SIG-M5 treated with dmso at 0.1 percent for 504 hours (cell line): Measurements from ENCODE around the gene CSNK1G1.
"Not testable (repeated sequence)": the region's sequence is repeated elsewhere in the genome, so short reads cannot be mapped to it uniquely, and the experiment has no call there.

Experiments
- DNase-seq: peaks from one replicate; lab custom pipeline; 2025; ENCODE audit not compliant: unreplicated experiment; lab: John Stamatoyannopoulos, UW

CSNK1G1 gene

DNA sequence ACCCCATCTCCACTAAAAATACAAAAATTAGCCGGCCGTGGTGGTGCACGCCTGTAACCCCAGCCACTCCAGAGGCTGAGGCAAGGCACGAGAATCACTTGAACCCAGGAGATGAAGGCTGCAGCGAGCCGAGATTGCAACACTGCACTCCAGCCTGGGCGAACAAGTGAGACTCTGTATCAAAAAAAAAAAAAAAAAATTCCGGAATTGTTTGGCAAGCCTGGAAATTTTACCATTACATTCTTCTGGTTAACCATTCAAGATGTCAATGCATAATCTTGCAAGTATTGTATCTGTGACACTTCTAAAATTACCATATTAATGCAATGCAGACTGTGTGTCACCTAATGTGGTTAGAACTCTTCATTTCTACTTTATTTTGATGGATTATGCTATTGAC, 67.0 kb downstream of the CSNK1G1 start:
- DNase-seq = no peak

- DNase-seq = no peak
These were observed 67.4 kb downstream of the CSNK1G1 start for GRCh38 chr15:64288577-64288976.

- DNase-seq = no peak
These were observed 68.0 kb downstream of the CSNK1G1 start for GRCh38 chr15:64287953-64288352.

DNA sequence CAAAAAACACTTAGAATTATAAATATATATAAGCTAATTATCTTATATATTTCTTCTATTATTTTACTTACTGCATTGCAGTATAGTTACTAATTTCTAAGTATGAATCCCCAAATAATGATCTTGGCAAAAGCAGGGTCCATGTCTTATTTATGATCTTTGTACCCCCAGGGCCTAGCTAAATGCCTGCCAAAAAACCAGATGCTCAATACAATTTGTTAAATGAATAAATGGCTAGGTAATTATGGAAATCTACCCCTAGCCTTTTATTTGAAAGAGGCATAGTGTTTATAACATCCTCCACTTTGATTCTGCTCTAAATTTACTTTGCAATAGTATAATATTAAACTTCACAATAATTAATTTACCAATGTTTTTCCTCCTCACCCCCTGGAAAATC, 69.5 kb downstream of the CSNK1G1 start:
- no peak for DNase-seq

DNA sequence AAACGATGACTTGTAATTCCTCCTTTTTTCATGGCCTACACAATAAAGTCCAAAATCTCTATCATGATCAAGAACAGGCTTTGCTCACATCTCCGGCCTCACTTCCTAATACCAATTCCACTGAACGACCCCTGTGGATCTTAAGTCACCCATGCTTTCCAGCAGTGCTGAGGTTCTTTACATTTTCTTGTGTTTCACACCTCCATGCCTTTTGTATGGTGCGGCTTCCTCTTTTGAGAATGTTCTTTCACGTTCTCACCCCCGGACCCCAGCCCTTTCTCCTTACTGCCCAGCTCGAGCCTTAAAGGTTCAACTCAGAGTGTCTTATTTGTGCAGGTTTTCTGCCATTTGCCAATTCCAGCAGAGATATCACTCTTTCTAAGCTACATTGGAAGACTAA, 70.1 kb downstream of the CSNK1G1 start:
- no peak for DNase-seq

DNA sequence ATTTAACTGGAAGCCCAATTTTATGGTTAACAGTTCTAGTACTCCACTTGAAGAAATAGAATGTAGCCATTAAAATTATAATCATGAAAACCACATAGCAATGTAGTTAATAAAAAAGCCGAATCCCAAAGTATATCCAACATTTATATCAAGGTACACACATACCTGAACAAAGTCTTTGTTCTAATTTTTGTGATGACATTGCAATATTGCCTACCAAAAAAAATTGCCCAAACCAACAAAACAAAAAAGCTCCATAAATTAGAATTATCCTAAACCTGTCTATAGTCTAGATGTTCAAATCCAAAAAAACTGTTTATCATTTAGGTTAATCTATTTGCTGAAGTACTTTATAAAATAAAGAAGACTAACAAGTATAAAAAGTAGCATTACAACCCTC, 70.8 kb downstream of the CSNK1G1 start:
- no peak for DNase-seq

- peak; percentile 83 for DNase-seq
These were observed 71.9 kb downstream of the CSNK1G1 start for GRCh38 chr15:64284042-64284441.

- no peak for DNase-seq
These were observed 73.3 kb downstream of the CSNK1G1 start for GRCh38 chr15:64282701-64283100.

GRCh38 chr15:64279131-64279530, 76.8 kb downstream of the CSNK1G1 start:
- no peak for DNase-seq

DNA sequence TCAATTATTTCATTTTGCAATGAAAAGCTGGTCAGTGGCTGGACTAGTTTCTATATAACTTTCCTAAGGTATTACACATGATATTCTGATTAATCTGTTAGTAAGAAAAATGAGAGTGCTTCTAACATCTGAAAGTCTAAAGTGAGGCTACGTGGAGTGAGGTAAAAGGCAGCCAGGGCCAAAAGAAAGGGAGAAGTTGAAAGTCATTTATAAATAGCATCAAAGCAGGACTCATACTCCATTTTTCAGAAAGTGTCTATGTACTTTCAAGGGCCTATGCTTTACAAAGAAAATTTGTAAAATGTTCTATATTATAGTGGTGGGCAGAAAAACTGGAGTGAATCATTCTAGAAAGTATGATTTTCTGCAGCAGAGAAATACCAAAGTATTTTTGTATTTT, 80.0 kb downstream of the CSNK1G1 start:
- DNase-seq = no peak

DNA sequence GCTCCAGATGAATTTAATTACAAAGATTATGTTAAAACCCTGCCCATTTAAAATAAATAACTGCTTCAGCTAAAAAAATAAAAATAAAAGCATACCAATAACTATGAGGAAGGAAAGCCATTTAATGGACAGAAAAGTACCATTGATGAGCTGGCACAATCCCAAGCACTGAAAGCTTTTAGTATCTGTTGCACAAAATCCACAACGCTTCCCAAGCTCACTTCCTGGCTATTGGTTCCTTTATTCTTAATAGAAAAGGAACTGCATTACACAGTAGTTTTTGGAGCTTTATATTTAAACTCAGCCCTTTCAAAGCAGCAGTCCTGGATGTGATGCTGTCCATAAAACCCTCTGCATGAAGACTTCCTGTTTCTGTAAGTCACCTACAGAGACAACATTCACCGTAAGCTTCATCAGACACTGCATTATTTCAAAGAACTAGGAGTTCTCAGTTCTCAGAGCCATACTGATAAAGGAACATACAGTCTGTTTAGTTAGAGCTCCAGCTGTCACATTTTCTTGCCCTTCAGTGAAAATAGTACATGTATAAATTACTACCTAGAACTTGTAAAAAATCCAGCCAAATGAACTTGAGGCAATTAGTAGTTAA, 81.5 kb downstream of the CSNK1G1 start:
- DNase-seq = no peak

GRCh38 chr15:64267331-64267973, 88.5 kb downstream of the CSNK1G1 start:
- no peak for DNase-seq

- not testable (repeated sequence) for DNase-seq
These were observed 90.8 kb downstream of the CSNK1G1 start for GRCh38 chr15:64265188-64265587.

DNA sequence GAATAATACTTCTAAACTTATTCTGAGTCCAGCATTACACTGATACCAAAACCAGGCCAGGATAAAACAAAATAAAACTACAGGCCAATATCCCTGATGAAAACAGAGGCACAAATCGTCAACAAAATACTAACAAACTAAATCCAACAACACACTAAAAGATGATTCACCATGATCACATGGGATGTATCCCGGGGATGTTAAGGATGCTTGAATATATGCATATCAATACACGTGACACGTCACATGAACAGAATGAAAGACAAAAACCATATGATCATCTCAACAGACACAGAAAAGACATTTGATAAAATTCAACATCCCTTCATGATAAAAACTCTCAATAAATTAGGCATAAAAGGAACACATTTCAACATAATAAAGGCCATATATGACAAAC, 91.5 kb downstream of the CSNK1G1 start:
- no peak for DNase-seq

DNA sequence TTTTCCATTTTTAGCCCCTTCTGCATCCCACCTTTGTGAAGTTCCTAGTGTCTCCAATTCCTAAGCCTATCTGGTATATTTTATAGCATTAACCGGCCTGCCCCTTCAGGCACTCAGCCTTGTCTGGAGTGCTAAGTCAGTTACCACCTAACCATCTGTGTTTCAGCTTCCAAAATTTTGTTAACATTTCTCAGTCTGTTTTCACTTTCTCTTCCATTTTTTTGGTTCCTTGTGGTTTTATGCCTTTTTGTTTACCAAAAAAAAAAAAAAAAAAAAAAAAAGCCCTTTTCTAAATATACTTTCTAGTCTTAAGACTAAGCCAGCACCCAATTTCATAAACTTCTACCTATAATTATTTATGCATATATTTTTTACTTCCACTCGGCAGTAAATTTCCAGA, 92.4 kb downstream of the CSNK1G1 start:
- no peak for DNase-seq

DNA sequence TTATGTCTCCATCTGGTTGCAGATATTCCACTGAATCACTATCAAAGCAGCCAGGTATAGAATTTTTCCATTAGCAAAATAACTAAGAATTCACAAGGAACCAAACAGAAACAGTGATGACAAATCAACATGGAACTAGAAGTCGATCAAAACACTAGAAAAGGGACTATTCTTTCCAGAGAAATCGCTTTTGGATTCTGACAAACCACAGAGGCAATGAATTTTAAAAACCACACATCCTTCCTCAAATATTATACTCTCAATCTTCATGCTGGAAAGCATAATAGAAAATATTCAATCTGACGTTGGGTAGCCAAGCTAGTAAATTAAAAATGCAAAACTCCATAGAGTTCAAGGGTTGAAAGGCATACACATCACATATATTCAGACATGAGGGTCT, 99.9 kb downstream of the CSNK1G1 start:
- DNase-seq = no peak

DNA sequence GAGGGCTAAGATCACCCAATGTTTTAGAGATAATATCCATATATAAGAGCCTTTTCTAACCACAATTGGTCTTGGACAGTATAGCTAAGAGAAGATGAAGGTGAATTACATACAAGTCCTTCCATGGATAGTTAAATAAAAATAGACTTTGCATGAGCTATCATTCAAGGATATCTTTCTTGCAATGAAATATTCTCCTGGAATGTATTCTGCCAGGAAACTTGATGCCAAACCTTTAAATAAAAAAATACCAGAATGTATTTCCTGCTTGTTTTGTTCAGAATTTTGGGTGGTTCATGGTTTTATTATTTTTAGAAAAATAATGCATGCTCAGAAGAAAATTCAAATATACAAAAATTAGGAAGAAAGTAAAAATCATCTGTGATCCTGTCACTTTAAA, 104.3 kb downstream of the CSNK1G1 start:
- no peak for DNase-seq

DNA sequence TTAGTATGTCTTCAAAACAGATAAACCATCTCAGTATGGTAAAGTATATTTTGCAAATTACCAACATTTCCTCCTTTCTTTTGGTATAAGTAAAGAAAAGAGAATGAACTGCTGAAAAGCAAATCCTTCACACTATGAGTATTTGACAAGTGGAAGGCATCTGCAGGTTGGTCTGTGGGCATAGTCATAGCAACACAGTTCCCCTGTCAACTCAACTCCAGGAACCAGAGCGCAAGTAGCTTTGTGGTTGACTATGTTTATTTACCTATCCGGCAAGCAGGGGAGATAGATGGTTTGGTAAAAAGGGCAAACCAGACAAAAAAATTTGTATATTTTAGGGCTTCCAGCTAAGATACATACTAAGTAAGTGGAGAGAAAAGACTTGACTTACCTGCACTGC, 104.9 kb downstream of the CSNK1G1 start:
- no peak for DNase-seq

- DNase-seq = no peak
These were observed 105.9 kb downstream of the CSNK1G1 start for GRCh38 chr15:64249883-64250575.

DNA sequence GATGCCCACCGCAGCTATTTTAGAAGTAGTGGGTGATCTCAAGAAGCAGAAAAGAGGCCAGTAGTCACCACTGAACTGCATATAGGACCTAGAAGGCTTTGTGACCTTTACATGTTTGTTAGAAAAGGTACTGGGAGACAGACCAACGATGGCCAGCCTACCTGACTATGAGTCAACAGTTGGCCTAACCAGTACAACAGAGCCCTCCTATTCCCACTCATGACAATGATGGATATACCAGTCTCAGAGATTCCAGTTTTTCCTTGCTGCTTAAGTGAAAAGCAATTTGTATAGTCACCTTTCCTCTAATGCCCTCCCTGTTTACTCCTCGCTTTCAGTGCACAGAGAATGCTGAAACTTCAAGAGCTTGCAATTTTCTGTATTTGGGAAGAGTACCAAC, 106.6 kb downstream of the CSNK1G1 start:
- no peak for DNase-seq

DNA sequence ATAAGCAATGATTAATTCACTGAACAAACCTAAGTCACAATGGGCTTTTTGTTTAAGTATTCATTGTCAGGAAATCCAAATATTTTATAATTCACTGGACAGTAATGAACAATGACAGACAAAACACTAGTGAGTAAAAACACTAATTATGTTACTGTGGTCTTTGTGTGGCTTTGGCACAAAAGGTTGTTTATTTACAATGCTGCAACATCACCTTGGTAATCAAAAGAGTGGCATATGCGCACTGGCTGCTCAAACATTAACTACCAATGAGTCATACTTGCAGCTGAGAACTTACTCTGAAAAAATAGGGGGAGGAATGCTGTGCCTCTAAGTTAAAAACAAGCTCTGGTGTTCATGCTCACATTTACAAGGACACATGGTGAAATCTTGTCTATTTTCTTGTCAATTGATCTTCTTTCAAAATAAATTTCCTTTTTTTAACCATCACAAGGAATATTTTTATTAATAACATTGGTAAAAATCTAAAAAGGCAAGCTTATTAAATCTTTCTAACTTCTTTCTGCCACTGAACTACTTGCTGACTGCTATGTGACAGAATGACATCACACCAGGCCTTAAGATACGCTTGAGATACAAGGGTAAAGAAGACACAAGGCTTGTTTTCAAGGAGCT, 107.9 kb downstream of the CSNK1G1 start:
- DNase-seq = peak; percentile 74

DNA sequence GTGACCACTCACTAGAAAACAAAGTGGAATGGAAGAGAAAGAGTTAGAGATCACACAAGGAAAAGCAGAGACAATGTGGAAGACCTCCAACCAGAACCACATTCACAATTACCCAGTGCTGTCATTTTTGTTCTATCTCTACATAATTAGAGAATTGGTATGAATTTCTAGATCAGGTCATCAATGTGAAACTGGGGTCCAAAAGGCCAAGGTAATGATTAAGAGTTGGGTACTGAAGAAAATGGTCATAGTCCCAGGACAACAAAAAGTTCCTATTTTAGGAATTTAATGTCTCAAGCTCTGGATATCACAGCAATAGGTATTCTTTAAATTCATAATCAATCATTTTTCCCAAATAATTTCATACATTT, 108.5 kb downstream of the CSNK1G1 start:
- DNase-seq = no peak
